Stimulated activated CD4-positive, alpha-beta T cell treated with anti-CD3 and anti-CD28 coated beads, TNF-alpha, amount 100 ng/mL, for 1 hour (primary cell): ENCODE results near the gene HBS1L.
A peak's percentile ranks its signal among the peaks of the same experiment; 100 is the strongest.

Source experiments
- DNase-seq, 3 donors: peaks; one replicate each; pipeline ENCODE4 v3.0.0-alpha.2; 2020; ENCODE audit warnings: low read depth in 3 of 3, low spot score in 1 of 3

HBS1L gene

DNA sequence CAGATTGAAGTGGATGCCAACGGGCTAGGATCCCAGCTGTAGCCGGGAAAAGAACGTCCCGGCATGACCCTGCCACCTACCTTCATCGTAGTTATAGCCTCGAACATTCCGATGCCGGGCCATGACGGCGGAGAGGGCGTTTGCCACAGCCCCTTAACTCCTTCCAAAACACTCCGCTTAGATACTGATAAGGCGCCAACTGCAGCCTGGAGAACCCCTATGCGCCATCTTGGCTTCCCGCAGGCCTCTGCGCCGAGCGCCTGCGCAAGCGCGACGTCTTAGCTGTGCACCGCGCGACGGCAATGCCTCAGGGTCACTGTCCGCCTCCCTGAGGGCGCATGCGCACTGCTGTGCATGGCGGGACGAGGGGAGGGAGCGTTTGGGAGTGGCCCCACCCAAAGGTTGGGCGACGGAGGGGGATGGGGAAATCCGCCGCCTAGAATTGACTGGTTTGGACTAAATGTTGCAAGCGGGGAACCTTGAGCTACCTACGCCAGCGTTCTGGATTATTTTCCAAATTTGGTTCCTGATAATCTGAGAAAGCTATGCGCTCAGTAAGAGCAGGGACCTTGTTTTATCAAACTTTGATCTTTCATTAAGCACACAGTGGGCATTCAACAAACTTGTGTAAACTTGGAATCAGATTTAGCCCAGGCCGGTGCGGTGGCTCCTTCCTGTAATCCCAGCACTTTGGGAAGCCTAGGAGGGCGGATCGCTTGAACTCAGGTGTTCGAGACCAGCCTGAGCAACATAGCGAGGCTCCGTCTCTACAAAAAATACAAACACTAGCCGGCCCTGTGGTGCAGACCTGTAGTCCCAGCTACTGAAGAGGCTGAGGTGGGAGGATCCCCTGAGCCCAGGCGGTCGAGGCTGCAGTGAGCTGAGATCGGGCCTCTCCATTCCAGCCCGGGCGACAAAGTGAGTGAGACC, at the start of gene HBS1L:
TSS of gene HBS1L (minus strand) at position 254 of the 930 bp plus-strand sequence. CDS start at position 123, 131 bp downstream.
- DNase-seq = peak; percentile 90 to 97 (median 94)

DNA sequence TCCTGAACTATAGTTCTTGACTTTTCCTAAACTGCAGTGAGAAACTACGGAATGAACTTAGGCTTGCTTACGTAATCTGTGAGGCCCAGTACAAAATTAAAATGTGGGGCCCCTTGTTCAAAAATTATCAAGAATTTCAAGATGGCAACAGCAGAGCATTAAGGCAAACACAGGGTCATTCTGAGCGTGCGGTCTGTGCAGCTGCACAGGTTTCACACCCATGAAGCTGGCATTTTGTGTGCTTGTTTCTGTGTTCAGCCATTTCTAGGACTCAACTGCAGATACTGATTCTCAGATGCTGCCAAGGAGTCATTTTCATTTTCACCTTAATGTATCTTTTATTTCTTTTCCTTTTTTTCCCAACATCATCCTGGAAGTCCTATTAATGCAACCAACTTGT, 49.6 kb upstream of the HBS1L start:
- no peak for DNase-seq

DNA sequence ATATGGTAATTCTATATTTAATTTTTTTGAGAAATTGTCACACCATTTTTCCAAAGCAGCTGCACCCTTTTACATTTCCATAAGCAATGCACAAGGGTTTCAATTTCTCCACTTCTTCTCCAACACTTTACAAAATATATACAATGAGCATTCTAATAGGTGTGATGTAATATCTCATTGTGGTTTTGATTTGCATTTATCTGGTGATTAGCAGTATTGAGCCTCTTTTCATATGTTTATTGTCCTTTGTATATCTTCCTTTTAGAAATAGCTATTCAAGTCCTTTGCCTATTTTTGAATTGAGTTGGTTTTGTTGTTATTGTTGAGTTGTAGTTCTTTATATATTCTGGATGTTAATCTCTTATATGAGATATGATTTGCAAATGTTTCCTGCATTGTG, 47.6 kb upstream of the HBS1L start:
- DNase-seq = no peak

DNA sequence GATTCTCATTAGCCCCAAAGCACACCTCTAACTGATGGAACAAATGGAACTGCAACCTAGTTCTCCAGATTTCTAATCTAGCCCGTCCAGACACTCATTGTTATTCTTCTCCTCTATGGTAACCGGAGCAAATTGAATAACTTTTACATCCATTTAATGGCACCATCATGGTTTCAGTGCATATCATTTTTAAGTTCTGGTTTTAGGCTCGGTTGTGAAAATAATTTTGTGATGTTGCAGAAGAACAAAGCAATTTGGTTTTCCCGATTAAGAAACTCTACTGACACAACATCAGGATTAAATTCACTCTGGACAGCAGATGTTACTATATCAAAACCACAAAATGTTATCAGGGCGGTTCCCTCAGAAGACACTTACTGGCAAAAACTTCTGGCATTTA, 42.5 kb upstream of the HBS1L start:
- no peak for DNase-seq

DNA sequence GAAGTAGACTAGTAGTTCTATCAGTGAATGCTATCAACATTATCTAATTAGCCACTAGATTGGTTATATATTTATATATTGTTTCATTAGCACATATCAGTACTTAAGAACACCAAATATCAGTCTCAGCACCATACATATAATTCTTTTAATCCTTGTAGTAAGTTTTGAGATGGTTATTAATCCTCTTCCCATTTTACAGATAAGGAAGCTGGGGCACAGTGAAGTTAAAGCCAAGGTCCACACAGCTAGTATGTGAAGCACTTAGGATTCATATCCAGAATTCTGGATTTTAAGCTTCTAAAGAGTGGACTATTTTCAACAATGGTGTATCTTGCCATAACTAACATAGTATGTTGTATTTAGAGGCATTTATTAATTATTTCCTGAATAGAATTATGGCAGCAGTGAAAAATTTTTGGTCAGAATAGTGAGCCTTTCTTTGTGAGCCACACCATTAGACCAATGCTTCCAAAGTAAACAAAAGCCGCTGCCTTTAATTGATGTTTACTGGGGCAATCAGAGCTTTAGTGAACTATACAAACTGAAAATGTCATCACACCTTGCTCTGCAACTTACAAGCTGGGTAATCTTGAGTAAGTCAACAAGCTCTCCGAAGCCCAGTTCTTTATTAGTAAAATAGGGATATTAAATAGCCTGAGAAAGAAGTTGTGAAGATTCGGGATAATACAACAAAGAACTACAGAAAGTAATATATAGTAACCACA, 41.9 kb upstream of the HBS1L start:
- DNase-seq = no peak

DNA sequence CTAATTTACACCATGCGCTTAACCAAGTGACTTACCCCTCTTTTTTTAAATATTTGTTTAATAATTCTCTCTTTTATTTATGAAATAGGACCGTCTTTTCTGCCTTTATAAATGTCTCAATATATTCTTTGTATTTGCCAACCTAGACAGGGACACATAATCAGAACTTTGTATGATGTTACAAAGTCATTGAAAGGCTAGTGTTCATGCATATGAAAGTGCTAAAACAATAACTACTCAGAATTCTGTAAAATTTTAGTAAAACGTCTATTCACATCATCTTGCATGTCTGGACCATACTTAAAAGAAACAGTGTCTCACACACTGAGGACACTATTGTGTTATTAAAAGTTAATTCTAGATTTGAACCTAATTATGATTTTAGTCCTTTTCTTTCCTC, 41.1 kb upstream of the HBS1L start:
- DNase-seq = no peak

DNA sequence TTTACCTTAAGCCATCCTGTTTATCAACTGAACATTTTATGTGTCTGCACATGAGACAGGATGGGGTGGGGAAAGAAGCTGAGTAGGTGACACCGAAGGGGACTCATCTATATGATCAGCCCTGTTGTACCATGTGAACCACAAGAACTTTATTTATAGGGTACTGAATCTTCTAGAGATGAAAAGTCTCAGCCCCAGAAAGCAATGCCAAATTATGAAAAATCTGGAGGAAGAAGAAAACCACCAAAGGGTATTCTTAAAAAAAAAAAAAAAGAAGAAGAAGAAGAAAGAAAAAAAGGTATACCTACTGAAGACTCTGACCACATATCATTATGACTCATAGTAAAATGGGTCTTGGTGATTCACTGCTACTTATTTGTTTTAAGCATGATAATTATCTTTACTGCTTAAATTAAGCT, 39.8 kb upstream of the HBS1L start:
- DNase-seq = peak in 1 of 3 donors; percentile 36

DNA sequence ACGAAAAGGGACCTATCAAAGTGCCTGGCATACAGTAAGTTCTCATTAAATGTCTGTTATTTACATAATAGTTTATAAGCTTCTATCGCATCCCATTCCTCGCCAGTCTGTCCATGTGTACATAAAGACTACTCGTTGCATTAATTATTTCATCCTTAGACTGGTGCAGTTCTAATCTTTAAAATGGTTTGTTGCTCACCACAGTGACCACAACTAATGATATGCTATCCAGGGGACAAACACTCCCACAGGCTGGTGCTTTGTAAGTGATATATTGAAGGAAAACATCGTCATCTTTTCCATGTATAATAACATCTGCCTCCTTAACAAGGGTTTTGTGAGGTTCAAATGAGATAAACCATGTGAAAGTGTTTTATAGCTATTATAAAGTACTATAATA, 39.0 kb upstream of the HBS1L start:
- no peak for DNase-seq

DNA sequence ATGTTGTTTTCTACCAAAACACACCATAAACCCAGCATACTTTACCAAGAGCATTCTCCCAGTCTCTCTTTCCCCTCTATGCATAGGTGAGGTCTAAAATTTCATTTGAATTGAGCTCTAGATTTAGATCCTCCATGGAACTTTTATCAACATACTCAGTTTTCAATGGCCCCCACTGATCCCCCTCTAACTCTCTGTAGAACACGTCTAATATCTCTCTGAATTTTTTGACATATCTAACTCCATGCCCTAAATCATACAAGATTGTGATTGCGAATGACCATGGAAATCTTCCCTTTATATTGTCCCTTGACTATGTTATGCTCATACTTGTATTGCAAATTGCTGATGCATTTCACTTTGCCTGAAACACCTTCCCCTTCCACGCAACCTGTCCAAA, 38.1 kb upstream of the HBS1L start:
- no peak for DNase-seq

DNA sequence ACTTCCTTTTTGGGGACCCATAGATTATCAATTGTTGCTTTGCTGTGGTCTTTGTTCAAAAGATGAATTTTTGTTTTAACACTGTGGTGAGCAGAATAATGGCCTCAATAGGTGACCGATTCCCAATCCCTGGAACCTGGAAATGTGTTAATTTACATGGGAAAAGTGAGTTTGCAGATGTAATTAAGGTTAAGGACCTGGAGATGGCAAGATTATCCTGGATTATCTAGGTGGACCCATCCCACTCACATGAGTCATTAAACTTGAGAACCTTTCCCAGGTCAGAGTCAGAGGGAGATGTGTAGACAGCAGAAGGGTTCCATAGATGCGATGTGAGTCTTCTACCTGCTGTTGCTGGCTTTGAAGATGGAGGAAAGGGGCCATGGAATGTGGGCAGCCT, 36.2 kb upstream of the HBS1L start:
- no peak for DNase-seq

DNA sequence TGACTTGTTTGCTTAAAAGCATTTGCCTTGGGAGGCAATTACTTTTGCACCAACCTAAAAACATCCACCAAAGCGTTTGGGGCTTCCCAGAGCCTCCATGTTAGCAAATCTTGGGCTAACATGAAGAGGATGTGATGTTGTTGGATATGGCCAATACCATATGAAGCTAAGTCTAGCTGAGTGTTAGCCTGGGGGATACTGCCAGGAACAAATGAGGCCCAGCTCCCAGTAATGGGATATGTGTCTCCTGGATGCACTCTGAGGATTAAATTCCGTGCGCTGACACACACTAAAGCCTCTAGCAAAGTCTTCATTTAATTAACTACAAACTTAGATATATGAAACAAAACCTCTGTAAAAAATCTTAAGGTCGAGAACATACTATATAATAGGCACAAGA, 35.3 kb upstream of the HBS1L start:
- DNase-seq = no peak

DNA sequence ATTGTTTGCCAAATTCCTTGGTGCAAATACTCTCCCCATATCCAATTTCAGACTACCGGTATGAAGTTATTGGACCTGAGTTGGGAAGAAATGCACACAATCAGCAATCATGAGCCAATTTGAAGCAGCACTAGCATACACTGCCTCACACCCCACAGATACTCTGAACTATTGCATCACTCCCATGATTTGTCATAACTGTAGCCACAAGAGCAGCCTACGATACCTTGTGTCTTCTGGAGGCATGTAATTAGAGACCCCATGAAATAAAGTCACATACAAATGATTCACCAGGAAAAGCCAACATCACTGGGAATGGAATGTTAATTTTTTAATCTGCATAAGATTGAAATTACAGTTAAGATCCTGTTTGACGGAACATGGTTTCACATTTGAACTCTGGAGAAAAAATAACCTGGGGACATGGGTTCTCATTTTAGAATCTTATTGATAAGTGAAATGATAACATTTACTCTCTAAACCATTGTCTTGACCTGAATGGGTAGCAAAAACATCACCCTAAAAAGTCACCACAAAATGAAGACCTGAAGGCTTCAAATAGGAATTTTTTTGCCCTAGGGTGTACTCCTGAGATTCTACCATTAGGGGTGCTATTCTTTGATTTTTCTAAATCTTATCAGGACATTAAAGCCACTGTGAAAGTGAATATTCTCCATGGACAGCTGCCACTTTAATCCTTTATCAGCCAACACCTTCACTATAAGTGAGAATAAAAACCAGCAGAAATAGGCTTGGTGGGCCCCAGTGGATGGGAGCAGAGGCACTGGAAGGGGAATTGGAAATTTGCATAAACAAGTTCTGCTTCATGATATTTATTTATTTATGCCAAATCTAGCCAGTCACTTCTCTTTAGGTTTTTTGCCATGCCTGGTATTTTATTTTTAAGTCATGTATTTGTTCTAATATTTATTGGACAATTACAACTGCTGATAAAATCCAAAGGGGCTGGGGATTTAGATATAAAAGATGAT, 34.5 kb upstream of the HBS1L start:
- DNase-seq = no peak

DNA sequence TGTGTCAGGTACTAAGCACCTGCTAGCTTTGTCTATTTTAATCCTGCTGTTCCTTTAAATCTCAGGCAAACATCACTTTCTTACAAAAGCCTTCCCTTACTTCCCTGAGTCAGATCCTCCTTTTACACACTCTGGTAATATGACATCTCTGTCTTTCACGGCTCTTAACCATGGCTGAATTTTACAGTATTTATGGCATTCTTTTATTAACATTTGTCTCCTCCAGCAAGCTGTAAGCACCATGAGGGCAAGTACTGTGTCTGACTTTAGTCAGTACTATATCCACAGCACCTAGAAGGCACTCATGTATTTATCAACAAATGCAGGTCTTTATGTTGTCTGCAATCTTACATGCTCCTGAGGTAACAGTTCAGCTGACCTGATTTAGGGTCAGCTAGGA, 33.7 kb upstream of the HBS1L start:
- no peak for DNase-seq

DNA sequence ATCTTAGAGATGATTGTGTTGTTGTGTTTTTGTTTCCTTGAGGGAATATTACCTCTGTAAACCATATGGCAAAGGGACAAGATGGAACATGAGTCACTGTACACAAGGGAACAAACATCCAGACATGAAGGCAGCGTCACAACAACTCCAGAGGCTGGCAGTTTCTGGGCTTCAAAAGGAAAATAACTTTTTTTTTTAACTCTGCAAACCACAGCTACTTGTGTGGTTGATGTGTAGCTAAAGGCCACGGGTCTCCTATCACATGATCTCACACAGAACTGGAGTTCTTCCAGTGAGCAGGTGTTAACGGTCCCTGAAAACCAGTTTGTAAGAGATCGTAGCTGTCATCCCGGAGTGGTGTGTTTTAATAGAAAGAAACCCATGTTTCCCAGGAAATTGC, 33.2 kb upstream of the HBS1L start:
- peak in 1 of 3 donors; percentile 16 for DNase-seq

DNA sequence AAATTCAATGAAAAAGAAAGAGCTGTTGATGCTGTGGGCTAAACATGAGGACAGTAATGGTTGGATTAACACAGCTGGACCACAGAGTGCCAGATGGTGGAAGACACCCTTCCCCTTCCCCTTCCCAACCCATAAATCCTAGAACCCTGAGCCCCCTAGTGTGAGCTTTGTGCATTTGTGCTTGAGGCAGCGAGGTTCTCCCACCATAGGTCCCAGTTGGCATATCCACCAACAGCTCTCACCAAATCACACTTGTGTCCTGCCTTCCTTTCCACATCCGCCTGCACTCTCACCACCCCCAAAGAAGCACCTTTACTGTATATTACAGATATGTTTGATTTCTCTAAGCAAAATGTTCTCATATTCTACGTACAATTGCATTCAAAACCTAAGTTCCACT, 32.8 kb upstream of the HBS1L start:
- DNase-seq = no peak

DNA sequence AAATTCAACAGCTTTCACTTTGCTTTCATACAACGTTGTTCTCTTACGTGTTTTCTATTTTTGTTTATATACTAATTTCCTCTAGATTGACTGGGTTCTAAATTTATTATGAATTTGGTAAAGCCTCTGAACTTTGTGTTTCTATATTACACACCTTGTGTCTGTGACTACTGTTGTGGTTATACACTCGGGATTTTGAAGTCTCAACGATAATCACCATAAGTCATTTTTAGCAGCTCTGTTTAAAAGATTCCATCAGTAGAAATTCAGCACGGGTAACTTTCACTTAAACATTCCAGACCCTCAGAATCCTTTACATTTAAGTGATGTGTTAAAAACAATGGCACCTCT, 31.8 kb upstream of the HBS1L start:
- no peak for DNase-seq

DNA sequence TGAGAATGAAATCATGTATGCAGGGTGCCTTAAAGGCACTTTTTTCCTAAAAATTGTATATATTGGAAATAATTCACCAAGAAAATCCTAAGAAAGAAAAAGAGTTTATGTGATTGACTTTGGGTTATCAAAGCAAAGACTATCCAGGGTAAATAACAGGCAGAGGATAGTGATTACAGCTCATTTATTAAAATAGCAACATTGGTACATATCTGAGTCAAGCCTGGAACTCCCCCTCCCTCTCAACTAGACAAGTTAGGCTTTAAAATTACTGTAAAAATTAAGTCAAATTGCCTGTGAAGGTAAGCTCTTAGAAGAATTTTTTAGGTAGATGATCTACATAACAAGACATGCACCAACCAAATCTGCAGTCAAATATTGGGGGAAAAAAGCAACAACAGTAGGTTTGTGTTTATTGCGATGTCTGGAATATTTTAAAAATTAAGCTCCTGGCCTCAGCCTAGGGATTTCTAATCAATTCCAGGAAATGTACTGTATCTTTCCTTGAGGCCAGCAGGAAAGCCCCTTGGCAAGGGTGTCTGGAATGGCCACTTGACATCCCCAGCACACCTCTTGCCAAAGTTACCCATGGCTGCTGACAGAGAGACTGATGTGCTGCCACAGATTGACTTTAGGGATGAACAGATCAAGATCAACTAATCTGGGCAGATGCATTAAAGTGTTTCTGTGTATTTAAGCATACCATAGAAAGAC, 31.2 kb upstream of the HBS1L start:
- DNase-seq = no peak

DNA sequence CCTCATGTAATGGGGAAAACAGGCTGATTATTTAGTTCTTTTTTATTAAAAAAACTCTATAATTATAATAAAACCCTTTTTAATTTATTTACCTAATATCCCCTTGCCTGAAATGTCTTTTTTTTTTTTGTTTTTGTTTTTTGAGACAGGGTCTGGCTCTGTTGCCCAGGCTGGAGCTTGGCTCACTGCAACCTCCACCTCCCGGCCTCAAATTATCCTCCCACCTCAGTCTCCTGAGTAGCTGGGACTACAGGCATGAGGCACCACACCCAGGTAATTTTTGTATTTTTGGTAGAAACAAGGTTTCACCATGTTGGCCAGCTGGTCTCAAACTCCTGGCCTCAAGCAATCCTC, 30.3 kb upstream of the HBS1L start:
- no peak for DNase-seq

DNA sequence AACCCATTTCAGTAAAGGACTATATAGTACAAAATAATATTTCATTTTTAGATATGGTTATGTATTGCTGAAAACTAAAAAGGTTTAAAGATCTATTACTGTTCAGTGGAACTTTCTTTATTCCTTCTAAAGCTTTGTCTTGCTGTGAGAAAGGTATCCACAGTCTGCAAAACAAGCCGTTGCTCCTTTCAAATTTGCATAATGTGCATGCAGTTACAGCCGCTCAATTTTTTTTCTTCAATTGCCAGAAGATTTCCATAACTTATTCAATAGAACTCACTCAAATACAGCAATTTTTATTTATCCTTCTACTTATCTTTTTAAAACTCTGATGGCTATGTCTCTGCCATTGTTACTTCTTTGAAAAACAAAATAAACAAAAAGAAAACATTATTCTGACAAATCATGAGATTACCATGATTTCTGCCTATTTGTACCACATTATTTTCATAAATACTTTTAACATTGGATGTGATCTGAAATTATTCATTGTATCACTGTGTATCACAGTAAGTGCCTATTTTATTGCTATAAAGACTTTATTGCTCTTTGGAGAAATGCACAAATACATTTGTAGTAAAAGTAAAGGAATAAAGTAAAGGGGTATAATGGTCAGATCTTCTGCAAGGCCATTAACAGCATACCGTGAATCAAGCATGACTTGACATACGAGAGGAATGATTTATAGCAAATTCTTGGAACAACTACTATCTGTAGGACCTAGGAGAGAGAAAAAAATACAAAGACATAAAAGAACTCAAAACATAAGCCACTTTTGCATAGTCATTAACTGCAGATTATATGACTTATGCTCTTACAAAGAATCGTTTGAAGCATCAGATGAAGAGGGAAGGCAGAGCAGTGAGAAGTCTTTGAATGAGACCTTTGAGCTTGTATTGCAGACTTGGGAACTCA, 29.6 kb upstream of the HBS1L start:
- no peak for DNase-seq

DNA sequence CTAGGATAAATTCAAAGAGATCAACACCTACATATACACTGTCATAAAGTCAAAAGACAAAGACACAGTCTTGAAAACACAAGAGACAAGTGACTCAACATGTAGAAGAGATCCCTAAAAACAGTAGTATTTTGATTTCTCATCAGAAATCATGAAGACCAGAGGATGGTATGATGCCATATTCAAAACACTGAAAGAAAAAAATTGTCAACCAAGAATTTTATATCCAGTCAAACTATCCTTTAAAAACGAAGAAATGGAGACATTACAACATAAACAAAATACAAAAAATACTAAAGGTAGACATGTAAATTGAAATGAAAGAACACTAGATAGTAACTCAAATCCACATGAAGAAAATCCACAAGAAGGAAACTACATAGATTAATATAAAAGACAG, 27.3 kb upstream of the HBS1L start:
- no peak for DNase-seq
